Measurements from ENCODE around the gene BCCIP.

DNA sequence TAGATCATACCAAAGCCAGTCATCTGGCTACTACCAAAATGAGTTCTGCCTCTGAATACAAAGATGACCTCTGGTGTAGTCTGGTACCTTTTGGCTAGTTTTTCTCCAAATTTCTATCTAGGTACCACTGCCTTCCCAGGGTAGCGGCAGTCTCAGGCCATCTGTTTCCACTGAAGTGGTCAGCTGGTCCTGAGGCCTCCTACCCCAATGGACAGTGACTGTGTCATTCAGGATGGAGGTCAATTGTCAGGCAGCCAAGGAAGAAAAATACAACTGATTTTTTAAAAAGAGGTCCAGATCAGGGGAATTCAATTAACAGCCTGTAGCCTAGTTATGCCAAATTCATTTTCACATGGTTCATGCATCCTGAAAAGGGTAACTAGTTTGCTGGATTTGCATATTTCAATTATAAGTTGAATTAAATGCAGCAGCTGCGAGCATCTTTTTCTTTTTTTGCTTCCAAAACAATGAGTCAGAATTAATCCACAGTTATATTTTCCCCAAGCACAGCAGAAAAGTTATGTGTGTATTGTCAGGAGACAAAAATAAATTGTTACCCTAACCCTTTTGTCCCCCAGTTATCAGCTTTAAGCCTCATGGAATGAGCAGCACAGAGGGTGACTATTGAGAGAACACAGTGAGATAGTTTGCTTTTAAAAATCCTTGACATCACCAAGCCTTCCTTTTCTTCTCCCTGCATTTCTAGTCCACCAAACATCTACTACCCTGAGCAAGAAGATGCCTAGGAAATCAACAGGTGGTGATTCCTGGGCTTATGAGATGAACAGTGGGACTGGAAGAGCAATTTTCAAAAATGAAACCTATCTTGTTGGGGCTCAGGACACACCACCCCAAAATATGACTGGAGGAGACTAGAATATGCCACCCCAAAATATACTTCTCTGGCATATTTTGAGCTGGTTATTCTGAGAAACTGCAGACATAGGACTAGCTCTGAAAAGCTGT lies 27.7 kb downstream of the BCCIP start:
- TF ChIP-seq, protein P1, sequence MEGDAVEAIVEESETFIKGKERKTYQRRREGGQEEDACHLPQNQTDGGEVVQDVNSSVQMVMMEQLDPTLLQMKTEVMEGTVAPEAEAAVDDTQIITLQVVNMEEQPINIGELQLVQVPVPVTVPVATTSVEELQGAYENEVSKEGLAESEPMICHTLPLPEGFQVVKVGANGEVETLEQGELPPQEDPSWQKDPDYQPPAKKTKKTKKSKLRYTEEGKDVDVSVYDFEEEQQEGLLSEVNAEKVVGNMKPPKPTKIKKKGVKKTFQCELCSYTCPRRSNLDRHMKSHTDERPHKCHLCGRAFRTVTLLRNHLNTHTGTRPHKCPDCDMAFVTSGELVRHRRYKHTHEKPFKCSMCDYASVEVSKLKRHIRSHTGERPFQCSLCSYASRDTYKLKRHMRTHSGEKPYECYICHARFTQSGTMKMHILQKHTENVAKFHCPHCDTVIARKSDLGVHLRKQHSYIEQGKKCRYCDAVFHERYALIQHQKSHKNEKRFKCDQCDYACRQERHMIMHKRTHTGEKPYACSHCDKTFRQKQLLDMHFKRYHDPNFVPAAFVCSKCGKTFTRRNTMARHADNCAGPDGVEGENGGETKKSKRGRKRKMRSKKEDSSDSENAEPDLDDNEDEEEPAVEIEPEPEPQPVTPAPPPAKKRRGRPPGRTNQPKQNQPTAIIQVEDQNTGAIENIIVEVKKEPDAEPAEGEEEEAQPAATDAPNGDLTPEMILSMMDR (conservative IDR thresholded peaks at IDR 0.05; ENCODE audit: low read depth, low read length) = no peak
- no peak for TF ChIP-seq EZH2 (IDR thresholded peaks at IDR 0.05; ENCODE audit: borderline replicate concordance, low read depth, low read length, poor library complexity, severe bottlenecking)
